ENCODE measurements around the gene CBY1.

CBY1 gene

DNA sequence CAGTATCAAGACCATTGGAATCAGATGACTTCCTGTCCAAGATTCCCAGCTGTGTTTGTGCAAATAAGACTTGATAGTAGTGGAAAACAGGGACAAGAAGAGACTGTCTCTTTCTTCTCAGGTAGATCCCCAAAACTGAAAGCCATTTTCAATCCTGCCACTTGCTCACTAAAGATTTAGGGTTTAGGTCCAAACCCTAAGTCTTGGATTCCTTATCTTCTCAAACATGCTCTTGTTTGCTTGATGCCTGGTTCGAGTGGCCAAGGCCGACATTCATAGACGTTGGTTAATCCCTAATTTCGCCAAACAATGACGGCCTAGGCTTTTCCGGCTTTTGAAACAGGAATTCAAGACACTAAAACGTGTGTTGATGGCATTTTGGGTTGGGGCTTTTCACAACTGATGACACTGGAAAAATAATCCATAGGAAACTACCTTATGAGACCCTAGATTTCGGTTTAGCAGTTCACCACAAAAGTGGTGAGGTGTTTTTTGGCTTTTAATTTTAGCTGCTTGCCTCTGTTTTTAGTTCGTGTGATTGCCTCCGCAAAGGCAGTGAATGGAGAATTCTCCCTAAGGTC, 48.3 kb downstream of the CBY1 start:
- Mint-ChIP-seq H3K4me1 (ENCODE audit: low read depth) (peaks cover 54% of the 10 kb centered on the region), H3K4me3 (peak overlapping the region; percentile 84), H3K27ac (peak overlapping the region; percentile 95), H3K36me3 (peaks cover 2% of the 10 kb centered on the region), H3K9me3 (ENCODE audit: low read depth) (no peaks in the 10 kb centered on the region), H3K27me3 (no peaks in the 10 kb centered on the region)

DNA sequence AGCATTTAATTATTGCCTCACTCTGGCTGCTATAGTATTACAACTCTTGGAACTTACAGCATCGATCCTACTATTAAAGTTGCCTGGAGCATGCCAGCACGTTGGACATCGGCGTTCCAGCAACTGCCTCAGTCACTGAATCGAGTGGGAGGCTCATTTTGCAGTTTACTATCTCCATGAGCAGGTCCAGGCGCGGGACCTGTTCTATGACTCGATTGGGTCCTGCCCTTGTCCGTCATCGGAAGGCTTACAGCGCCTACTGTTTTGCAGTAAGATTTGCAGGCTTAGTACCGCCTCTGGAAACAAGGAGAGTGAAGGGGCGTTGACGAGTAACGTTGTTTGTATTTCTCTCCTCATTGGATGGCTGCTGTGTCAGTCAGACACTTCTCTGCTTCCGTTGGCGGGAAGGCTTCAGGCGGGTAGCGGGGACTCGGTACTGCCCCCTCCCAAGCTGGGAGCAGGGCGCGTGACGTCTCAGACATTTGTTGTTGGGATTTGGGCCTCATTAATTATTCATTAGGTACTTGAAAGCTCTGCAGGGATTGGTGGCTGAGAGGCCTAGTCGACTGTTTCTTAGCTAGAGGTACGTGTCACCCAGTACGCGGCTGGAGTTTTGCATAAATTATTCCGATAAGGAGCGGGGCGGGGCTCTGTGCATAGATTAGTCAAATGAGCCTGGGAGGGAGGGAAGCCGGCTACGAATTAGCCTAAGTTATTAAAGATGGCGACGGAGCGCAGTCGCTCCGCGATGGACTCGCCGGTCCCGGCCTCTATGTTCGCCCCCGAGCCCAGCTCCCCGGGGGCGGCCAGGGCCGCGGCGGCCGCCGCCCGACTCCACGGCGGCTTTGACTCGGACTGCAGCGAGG, 49.0 kb downstream of the CBY1 start, which contains the start of gene GTPBP1:
Gene GTPBP1, plus strand, starts transcription at position 710 of the 866 bp plus-strand sequence. Its CDS starts 12 bp downstream, at position 722.
- Mint-ChIP-seq H3K27me3 (no peaks in the 10 kb centered on the region), H3K9me3 (ENCODE audit: low read depth) (no peaks in the 10 kb centered on the region), H3K4me1 (ENCODE audit: low read depth) (peaks cover 57% of the 10 kb centered on the region), H3K27ac (peak within 1 kb of the TSS; percentile 95), H3K4me3 (peak within 1 kb of the TSS; percentile 94), H3K36me3 (peaks cover 2% of the 10 kb centered on the region)

DNA sequence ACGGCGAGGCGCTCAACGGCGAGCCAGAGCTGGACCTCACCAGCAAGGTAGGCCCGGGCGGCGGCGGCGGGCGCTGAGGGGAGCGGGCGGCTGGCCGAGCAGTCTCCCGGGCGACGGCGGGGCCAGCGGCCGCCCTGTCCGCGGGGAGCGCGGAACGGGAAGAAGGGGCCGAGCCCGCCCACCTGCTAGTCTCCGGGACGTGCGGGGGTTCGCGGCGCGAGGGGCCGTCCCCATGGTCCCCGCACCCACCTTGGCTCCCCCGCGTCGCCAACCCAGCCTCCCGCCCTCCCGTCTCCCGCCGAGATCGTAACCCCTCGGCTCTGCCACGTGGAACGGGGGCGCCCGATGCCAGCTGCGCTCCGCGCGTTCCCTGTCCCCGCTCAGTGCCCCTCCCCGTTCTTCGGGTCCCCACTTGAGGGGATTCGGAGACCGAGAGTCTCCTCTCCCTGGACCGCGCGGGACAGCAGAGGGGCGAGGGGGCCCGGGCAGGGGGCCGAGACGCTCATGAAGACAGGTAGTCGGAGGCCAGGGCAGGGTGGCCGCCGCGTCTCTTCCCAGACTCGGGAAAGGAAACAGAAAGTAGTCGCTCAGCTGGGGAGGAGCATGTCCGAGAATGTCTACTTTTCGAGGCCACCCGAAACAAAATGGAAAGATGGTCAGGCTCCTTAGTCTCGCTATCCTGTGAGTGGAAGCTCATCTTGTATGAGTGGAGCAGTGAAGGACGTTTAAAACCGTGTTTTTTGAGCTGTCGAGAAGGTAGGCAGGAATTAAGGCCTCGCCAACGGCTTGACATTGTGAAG, 49.9 kb downstream of the CBY1 start:
- Mint-ChIP-seq H3K27ac (peak overlapping the region; percentile 89), H3K4me1 (ENCODE audit: low read depth) (peaks cover 64% of the 10 kb centered on the region), H3K9me3 (ENCODE audit: low read depth) (no peaks in the 10 kb centered on the region), H3K36me3 (peaks cover 2% of the 10 kb centered on the region), H3K4me3 (peak overlapping the region; percentile 94), H3K27me3 (no peaks in the 10 kb centered on the region)

DNA sequence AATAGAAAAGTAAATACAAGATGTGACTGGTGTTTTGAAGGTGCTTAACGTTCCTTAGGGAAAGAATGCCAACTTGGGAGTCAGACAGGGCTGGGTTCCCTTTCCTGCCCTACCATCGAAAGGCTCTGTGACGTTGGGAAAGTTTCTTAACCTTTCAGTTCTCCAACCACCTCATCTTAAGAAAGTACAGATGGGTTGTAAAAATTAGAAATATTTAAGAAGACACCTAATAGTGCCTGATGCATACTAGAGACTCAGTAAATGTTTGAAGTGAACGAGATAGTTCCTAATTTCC, 50.4 kb downstream of the CBY1 start:
- Mint-ChIP-seq H3K4me3 (peak overlapping the region; percentile 94), H3K27me3 (no peaks in the 10 kb centered on the region), H3K36me3 (peaks cover 2% of the 10 kb centered on the region), H3K4me1 (ENCODE audit: low read depth) (peaks cover 59% of the 10 kb centered on the region), H3K27ac (peak overlapping the region; percentile 89), H3K9me3 (ENCODE audit: low read depth) (no peaks in the 10 kb centered on the region)

DNA sequence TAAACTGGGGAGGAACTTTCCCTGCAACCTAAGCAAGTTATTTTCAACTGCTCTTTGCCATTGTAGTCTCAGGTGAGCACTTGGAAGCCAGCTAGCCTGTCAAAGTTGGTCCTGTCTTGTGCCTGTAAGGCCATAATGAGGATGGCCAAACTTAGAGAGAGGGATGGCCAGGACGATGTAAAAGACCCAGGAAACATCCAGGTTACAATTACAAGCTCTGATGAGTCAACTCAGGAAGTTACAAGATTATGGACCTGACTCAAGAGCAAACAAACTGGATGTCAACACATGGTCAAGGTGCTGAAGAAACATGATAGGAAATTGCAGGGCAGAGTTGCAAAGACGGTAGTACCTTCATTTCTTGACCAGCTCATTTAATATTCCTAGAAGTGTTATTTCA, 50.9 kb downstream of the CBY1 start:
- H3K9me3 Mint-ChIP-seq (ENCODE audit: low read depth), result no peaks in the 10 kb centered on the region
- H3K36me3 Mint-ChIP-seq, result peaks cover 4% of the 10 kb centered on the region
- peaks cover 63% of the 10 kb centered on the region for H3K4me1 Mint-ChIP-seq (ENCODE audit: low read depth)
- H3K4me3 Mint-ChIP-seq, result peak overlapping the region; percentile 94
- peak overlapping the region; percentile 89 for H3K27ac Mint-ChIP-seq
- no peaks in the 10 kb centered on the region for H3K27me3 Mint-ChIP-seq

DNA sequence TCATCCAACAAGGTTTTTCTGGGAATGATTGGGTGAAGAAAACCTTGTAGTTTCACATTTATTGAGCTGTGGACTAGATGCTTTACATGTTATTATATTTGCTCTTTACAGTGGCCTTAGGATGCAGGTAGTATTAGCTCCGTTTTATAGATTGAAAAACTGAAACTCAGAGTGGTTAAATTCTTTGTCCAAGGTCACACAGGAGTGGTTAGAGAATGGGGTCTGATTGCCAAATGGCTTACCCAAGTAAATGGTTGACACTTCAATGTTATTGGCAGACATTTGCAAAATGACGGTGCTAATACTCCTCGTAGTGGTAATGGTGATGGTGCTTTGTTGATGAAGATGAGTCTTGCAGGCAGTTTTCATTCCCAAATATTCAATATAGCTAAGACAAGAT, 51.5 kb downstream of the CBY1 start:
- Mint-ChIP-seq H3K27ac (peak overlapping the region; percentile 18), H3K4me3 (peak overlapping the region; percentile 94), H3K4me1 (ENCODE audit: low read depth) (peaks cover 69% of the 10 kb centered on the region), H3K36me3 (peaks cover 4% of the 10 kb centered on the region), H3K9me3 (ENCODE audit: low read depth) (no peaks in the 10 kb centered on the region), H3K27me3 (no peaks in the 10 kb centered on the region)

DNA sequence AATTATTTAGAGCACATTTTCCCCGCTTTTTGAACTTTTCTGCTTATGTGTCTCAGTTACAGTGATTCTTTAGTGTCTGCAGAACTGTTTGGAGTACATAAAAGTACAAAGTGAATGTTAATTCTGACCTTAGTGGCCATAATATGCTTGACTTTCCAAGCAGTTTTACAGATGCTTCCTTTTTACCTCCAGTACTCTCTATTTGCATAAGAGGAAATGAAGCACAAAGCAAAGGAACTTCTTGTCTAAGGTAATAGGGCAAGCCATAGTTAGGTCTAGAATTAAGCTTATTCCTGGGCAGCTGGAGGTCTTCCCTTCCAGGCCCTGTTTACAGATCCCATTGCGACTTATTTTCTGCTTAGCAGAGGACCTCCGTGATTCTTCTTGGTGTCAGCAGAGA, 52.9 kb downstream of the CBY1 start:
- H3K36me3 Mint-ChIP-seq, result peaks cover 4% of the 10 kb centered on the region
- H3K4me3 Mint-ChIP-seq, result peak overlapping the region; percentile 46

DNA sequence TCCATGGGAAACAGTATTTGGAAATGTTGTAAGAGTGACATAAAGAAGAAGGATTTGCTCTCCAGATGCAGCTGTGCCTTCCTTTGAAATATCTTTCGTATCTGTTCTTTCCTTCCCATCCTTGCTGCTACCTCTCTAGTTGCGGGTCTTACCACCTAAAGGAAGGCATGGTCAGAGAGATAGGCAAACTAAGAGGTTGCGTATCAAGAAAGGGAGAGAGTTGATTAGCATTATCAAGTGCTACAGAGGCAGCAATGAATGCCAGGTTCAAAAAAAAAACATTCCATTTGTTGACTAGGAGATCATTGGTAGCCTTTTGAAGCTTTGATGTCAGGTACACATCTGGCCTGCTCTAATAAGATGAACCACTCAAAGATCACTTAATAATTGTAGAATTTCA, 53.9 kb downstream of the CBY1 start:
- Mint-ChIP-seq H3K27ac (no peak overlapping the region), H3K4me3 (no peak overlapping the region), H3K9me3 (ENCODE audit: low read depth) (no peaks in the 10 kb centered on the region), H3K4me1 (ENCODE audit: low read depth) (peaks cover 77% of the 10 kb centered on the region), H3K36me3 (peaks cover 4% of the 10 kb centered on the region), H3K27me3 (no peaks in the 10 kb centered on the region)

More for the DNA sequence above, 52.9 kb downstream of the CBY1 start:
- H3K27me3 Mint-ChIP-seq, result no peaks in the 10 kb centered on the region
- H3K27ac Mint-ChIP-seq, result no peak overlapping the region
- H3K4me1 Mint-ChIP-seq (ENCODE audit: low read depth), result peaks cover 76% of the 10 kb centered on the region
- no peaks in the 10 kb centered on the region for H3K9me3 Mint-ChIP-seq (ENCODE audit: low read depth)

DNA sequence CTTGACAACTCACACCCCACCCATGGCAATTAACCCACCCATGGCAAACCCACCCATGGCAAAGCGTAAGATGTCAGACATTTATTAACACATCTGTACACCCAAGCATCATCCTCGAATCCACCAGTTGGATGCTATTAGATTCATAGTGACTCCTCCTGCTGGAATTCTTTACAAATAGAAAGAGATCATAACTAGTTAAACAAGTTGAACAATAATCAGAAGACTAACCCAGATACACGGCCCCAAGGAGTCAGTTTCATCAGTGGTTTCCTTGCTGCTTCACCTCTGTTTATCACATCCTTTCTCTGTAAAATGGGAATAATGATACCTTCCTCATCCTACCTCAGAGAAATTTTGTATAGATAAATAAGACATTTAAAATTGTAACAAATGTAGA, 54.4 kb downstream of the CBY1 start:
- peaks cover 78% of the 10 kb centered on the region for H3K4me1 Mint-ChIP-seq (ENCODE audit: low read depth)
- H3K27ac Mint-ChIP-seq, result peak overlapping the region; percentile 54
- no peak overlapping the region for H3K4me3 Mint-ChIP-seq
- no peaks in the 10 kb centered on the region for H3K9me3 Mint-ChIP-seq (ENCODE audit: low read depth)
- peaks cover 4% of the 10 kb centered on the region for H3K36me3 Mint-ChIP-seq
- no peaks in the 10 kb centered on the region for H3K27me3 Mint-ChIP-seq

DNA sequence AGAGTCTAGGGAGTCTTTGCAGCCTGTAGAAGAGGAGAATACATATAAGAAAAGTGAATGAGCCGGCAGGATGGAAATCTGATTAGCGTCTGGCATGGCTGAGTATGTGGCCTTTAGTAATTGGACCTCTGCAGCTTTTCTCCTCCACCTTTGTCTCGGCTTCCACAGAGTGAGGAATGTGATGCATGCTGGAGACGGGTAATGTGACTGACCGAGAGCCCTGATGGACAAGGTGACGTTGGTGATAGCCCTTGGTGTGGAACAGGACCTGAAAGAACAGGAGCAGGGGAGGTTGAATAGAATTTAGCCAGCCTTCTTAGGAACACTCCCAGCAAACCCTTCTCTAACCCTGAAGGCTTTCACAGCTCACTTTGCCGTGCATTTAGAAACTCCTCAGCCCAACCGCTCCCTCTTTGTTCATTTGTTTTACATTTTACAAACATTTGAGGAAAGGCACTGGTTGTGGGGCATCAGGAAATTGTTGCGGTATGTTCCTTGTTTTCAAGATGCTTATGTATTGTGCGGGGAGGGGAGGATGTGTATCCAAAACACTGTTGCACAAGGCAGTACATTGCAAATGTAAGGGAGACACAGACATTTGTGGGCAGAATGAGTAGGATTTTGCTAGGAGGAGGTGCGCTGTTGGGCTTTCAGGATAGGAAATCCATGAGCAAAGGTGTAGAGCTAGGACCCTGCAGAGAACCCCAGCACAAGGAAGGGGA, 56.2 kb downstream of the CBY1 start:
- Mint-ChIP-seq H3K36me3 (peaks cover 4% of the 10 kb centered on the region), H3K4me3 (no peak overlapping the region), H3K4me1 (ENCODE audit: low read depth) (peaks cover 70% of the 10 kb centered on the region), H3K27ac (peak overlapping the region; percentile 54), H3K9me3 (ENCODE audit: low read depth) (no peaks in the 10 kb centered on the region), H3K27me3 (no peaks in the 10 kb centered on the region)

DNA sequence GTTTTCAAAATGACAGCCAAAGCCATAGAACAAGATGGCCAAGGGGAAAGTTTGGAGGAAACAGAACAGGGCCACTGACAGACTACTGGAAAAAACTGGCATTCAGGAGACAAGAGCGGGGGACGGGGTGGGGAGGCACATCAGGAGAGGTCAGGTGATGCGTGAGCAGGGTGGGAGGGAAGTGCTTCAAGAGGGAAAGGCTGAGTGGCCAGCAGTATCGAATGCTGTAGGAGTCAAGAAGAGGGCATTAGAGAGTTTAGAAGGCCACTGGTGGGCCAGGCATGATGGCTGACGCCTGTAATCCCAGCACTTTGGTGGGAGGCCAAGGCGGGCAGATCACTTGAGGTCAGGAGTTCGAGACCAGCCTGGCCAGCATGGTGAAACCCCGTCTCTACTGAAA, 57.5 kb downstream of the CBY1 start:
- Mint-ChIP-seq H3K4me3 (no peak overlapping the region), H3K36me3 (peaks cover 2% of the 10 kb centered on the region), H3K27ac (peak overlapping the region; percentile 48), H3K4me1 (ENCODE audit: low read depth) (peaks cover 58% of the 10 kb centered on the region), H3K27me3 (no peaks in the 10 kb centered on the region), H3K9me3 (ENCODE audit: low read depth) (no peaks in the 10 kb centered on the region)

DNA sequence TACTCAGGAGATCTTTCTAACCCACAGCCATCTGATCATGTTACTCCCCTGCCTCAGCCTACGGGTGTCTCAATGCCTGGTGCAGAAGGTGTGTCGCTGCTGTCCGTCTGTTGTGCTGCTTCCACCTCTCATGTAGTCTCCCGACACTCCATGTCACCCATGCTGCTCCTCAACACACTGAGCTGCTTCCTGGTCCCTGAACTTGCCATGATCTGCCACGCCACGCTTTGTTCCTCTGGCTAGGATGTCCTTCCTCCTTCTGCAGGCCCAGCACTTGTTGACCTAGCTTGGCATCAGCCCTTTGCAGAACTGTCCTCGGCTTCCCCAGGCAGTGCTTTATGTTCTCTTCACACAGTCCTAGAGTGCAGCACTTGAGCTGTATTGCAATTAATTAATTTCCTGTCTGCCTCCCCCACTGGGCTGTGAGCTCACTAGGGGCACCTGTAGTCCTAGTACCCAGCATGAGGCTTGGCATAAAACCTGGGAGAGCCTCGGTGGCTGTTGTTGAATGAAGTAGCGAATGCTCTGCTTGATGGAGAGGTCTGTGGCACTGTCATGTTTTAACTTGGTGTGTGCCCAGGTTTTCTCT, 58.8 kb downstream of the CBY1 start:
- Mint-ChIP-seq H3K4me1 (ENCODE audit: low read depth) (peaks cover 48% of the 10 kb centered on the region), H3K27ac (peak overlapping the region; percentile 72), H3K4me3 (peak overlapping the region; percentile 40), H3K9me3 (ENCODE audit: low read depth) (no peaks in the 10 kb centered on the region), H3K27me3 (no peaks in the 10 kb centered on the region), H3K36me3 (peaks cover 2% of the 10 kb centered on the region)

DNA sequence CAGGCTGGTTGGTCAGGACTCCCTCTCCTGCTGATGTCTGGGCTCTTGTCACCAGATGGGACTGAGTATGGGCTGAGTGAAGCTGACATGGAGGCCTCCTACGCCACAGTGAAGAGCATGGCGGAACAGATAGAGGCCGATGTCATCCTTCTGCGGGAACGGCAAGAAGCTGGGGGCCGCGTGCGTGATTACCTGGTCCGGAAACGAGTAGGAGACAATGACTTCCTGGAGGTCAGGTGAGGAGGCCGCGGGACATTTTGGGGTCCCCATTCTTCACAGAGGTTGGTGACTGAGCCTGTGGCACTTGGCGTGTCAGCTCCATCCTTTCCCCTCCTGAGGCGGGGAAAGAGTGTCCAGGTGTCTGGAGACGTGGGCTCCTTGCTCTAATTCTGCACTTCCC, 59.4 kb downstream of the CBY1 start:
- H3K36me3 Mint-ChIP-seq, result peaks cover 2% of the 10 kb centered on the region
- H3K4me3 Mint-ChIP-seq, result no peak overlapping the region
- no peaks in the 10 kb centered on the region for H3K9me3 Mint-ChIP-seq (ENCODE audit: low read depth)
- H3K27ac Mint-ChIP-seq, result no peak overlapping the region
- peaks cover 43% of the 10 kb centered on the region for H3K4me1 Mint-ChIP-seq (ENCODE audit: low read depth)
- H3K27me3 Mint-ChIP-seq, result no peaks in the 10 kb centered on the region

DNA sequence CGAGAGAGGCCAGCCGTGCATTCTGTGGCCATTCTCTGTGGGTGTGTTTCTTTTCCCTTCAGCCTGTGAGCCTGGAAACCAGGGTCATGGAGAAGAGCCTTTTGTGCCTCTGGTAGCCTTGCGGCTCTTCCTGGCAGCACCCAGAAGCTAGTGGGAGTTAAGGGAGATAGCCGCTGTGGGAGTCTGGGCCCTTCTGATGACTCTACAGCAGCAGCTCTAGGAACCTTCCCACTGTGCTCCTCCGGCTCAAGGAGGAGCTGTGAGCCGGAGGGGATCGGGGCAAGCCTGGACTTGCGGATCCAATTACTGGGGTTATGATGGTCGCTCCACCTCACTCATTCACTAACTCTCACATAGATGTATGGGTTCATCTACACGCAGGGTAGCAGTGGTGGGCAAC, 59.8 kb downstream of the CBY1 start:
- H3K36me3 Mint-ChIP-seq, result peaks cover 2% of the 10 kb centered on the region
- H3K27me3 Mint-ChIP-seq, result no peaks in the 10 kb centered on the region
- H3K9me3 Mint-ChIP-seq (ENCODE audit: low read depth), result no peaks in the 10 kb centered on the region
- H3K4me1 Mint-ChIP-seq (ENCODE audit: low read depth), result peaks cover 39% of the 10 kb centered on the region
- no peak overlapping the region for H3K4me3 Mint-ChIP-seq
- H3K27ac Mint-ChIP-seq, result no peak overlapping the region

All from activated naive CD8-positive, alpha-beta T cell (primary cell).